ENCODE measurements around the gene TNFRSF8. TPM values are rescaled to one million over a fixed set of nuclear protein-coding genes. Genes with fewer than 3 reads are reported as not detected.

Gene TNFRSF8
- total RNA-seq, 1 experiment from 2014 or later: 2.9 TPM

DNA sequence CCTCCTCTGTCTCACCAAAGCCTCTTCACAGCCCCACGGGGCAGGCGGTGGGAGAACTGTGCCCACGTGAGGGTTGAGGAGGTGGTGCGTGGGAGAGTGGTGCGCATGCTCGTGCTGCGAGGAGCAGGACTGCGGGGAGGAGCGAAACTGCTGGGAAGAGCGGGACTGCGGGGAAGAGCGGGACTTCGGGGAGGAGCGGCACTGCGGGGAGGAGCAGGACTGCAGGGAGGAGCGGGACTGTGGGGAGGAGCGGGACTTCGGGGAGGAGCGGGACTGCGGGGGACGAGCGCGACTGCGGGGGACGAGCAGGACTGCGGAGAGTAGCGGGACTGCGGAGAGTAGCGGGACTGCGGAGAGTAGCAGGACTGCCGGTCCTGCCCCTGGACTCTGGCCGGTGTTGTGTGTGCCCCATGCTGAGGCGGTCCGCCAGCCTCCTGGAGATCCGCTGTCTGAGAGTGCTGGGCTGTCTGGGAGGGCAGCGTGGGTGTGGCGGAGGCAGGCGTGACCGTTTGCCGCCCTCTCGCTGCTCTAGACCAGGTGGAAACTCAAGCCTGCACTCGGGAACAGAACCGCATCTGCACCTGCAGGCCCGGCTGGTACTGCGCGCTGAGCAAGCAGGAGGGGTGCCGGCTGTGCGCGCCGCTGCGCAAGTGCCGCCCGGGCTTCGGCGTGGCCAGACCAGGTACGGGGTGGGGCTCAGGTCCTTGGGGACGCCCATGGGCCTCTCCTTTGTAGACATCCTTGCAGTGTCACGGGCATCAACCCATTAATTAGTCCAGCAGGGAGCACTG is 128.3 kb downstream of the TNFRSF8 start:
- no peaks in the 10 kb centered on the region for H3K9me3 ChIP-seq (ENCODE audit: control insufficient read depth, low read depth, low read length)

More for the DNA sequence above, 128.3 kb downstream of the TNFRSF8 start:
- H2BK20ac ChIP-seq (ENCODE audit: low read depth, low read length, poor library complexity, severe bottlenecking): no peak overlapping the region
- H3K27me3 Mint-ChIP-seq (ENCODE audit: low read depth): peaks cover 5% of the 10 kb centered on the region
- no peak overlapping the region for H3K4ac ChIP-seq (ENCODE audit: low read depth, low read length)
- H3K23me2 ChIP-seq (ENCODE audit: insufficient read length, low read depth, low read length, poor library complexity, severe bottlenecking): no peaks in the 10 kb centered on the region
- H4K5ac ChIP-seq (ENCODE audit: insufficient read length, low read depth, low read length): no peak overlapping the region
- no peak overlapping the region for H4K91ac ChIP-seq (ENCODE audit: insufficient read length, low read depth, low read length)
- no peaks in the 10 kb centered on the region for H3K27me3 ChIP-seq (ENCODE audit: insufficient read depth, low read length)
- no peak overlapping the region for H3K4me2 ChIP-seq (ENCODE audit: insufficient read depth, insufficient read length, low read length)
- TF ChIP-seq, protein P1, sequence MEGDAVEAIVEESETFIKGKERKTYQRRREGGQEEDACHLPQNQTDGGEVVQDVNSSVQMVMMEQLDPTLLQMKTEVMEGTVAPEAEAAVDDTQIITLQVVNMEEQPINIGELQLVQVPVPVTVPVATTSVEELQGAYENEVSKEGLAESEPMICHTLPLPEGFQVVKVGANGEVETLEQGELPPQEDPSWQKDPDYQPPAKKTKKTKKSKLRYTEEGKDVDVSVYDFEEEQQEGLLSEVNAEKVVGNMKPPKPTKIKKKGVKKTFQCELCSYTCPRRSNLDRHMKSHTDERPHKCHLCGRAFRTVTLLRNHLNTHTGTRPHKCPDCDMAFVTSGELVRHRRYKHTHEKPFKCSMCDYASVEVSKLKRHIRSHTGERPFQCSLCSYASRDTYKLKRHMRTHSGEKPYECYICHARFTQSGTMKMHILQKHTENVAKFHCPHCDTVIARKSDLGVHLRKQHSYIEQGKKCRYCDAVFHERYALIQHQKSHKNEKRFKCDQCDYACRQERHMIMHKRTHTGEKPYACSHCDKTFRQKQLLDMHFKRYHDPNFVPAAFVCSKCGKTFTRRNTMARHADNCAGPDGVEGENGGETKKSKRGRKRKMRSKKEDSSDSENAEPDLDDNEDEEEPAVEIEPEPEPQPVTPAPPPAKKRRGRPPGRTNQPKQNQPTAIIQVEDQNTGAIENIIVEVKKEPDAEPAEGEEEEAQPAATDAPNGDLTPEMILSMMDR (conservative IDR thresholded peaks at IDR 0.05): no peak
- no peaks in the 10 kb centered on the region; a peak in 1 of 7 replicates for H3K36me3 Mint-ChIP-seq (ENCODE audit: insufficient read depth in 1 of 3, low read depth in 3 of 3)
- H3K9me3 Mint-ChIP-seq: no peaks in the 10 kb centered on the region
- H3K27ac Mint-ChIP-seq: peak overlapping the region in 1 of 3 experiments; percentile 93; a peak in 2 of 7 replicates
- no peak overlapping the region for H3K23ac ChIP-seq (ENCODE audit: insufficient read length, low read depth, low read length)
- no CpG with 5 or more reads among the region's 58 CpGs for WGBS (ENCODE audit: extremely low coverage, insufficient read length, low lambda C conversion rate)
- H3K4me1 Mint-ChIP-seq: peaks cover 12 to 22% of the 10 kb centered on the region in 2 experiments
- no peak overlapping the region for H3K4me3 Mint-ChIP-seq
- no peak overlapping the region for H3K27ac ChIP-seq (ENCODE audit: insufficient read length, low read depth, low read length)
- no peak overlapping the region for H3K56ac ChIP-seq (ENCODE audit: insufficient read length, low read depth, low read length)
- no peaks in the 10 kb centered on the region for H4K20me1 ChIP-seq (ENCODE audit: control insufficient read depth, insufficient read depth, insufficient read length)
- no peak overlapping the region for H2BK120ac ChIP-seq (ENCODE audit: low read depth, low read length, poor library complexity, severe bottlenecking)
- H3K79me1 ChIP-seq (ENCODE audit: insufficient read depth, low read depth, low read length, poor library complexity, severe bottlenecking): no peaks in the 10 kb centered on the region
- no peak overlapping the region for H4K8ac ChIP-seq (replicated peaks; ENCODE audit: insufficient read length, low read depth, low read length)
- H2AK5ac ChIP-seq (ENCODE audit: insufficient read length, low read length): no peak overlapping the region
- H2BK5ac ChIP-seq (ENCODE audit: insufficient read length, low read length): no peak overlapping the region
- no peak overlapping the region for H3T11ph ChIP-seq (ENCODE audit: low read length)
- no peak overlapping the region for H3K18ac ChIP-seq (ENCODE audit: insufficient read length, low read depth, low read length)
- H3K14ac ChIP-seq (ENCODE audit: insufficient read depth, low read length): no peak overlapping the region; the same call in 1 of the 2 replicates
- H2AFZ ChIP-seq (ENCODE audit: low read length): no peak overlapping the region
- no peaks in the 10 kb centered on the region for H3K4me1 ChIP-seq (ENCODE audit: insufficient read depth, low read length)
- no peak overlapping the region for H2BK12ac ChIP-seq (ENCODE audit: insufficient read length, low read depth, low read length)
- no peaks in the 10 kb centered on the region for H3K79me2 ChIP-seq (ENCODE audit: insufficient read depth, low read length)
- no peak overlapping the region for H2BK15ac ChIP-seq (ENCODE audit: low read depth, low read length)
- no peak overlapping the region for H3K9ac ChIP-seq (ENCODE audit: extremely low read depth, insufficient read length, low read length)
- DNase-seq: no peak

Small RNA genes within 50 kb of the gene (microRNA-seq; reads per million reads assigned to microRNA genes)
- not detected for gene MIR4632 (ENCODE audit: borderline microRNAs expressed)
- not detected for gene MIR6729 (ENCODE audit: borderline microRNAs expressed)
- not detected for gene MIR7846 (ENCODE audit: borderline microRNAs expressed)

Other genes with a start within 250 kb of the TNFRSF8 start
- gene NPPA, start 215.5 kb upstream of the TNFRSF8 start, total RNA-seq (2021): not detected in 2 replicates
- gene NPPB, start 204.4 kb upstream of the TNFRSF8 start, total RNA-seq (2021): 0.35 TPM in 1 of 2 replicates, not detected in the other
- 45.7 and 46.8 TPM in 2 replicates for gene KIAA2013, start 136.9 kb upstream of the TNFRSF8 start, total RNA-seq (2021)
- gene PLOD1, start 128.6 kb upstream of the TNFRSF8 start, total RNA-seq (2021): 57.0 TPM in 2 replicates
- 61.4 and 63.3 TPM in 2 replicates for gene MFN2, start 82.9 kb upstream of the TNFRSF8 start, total RNA-seq (2021)
- 52.3 and 54.1 TPM in 2 replicates for gene MIIP, start 43.8 kb upstream of the TNFRSF8 start, total RNA-seq (2021)
- gene TNFRSF1B, start 103.7 kb downstream of the TNFRSF8 start, total RNA-seq (2021): 0.57 and 0.68 TPM in 2 replicates
- 18.8 and 20.2 TPM in 2 replicates for gene VPS13D, start 166.7 kb downstream of the TNFRSF8 start, total RNA-seq (2021)